ENCODE results near the gene APC2. TPM values are rescaled to one million over a fixed set of nuclear protein-coding genes. Genes with fewer than 3 reads are reported as not detected.

APC2 gene
- polyA plus RNA-seq, 1 donor from 2014 or later: 50.5 TPM

GRCh38 chr19:1406774-1407527 is 43.0 kb upstream of the APC2 start:
- Histone ChIP-seq H3K27me3 (ENCODE audit: insufficient read depth, low read depth, low read length) (no peaks in the 10 kb centered on the region), H2AFZ (ENCODE audit: low read depth, low read length) (peak overlapping the region; percentile 65), H3K36me3 (ENCODE audit: insufficient read depth, low read length) (no peaks in the 10 kb centered on the region), H3K9me3 (ENCODE audit: low read length) (no peaks in the 10 kb centered on the region), H3K9me2 (ENCODE audit: insufficient read depth, low read length) (no peaks in the 10 kb centered on the region), H4K20me1 (ENCODE audit: insufficient read depth) (peaks cover 31% of the 10 kb centered on the region), H3F3A (ENCODE audit: insufficient read depth, low read length, poor library complexity, severe bottlenecking) (no peaks in the 10 kb centered on the region), H3K4me2 (ENCODE audit: low read length) (no peak overlapping the region), H3K79me2 (replicated peaks; ENCODE audit: insufficient read depth, low read length) (peaks cover 41% of the 10 kb centered on the region), H3K4me3 (ENCODE audit: low read length) (peak overlapping the region; percentile 69), H3K9ac (ENCODE audit: low read length) (peak overlapping the region; percentile 53), H3K27ac (ENCODE audit: low read length) (peak overlapping the region; percentile 68)
- TF ChIP-seq RAD21 (conservative IDR thresholded peaks at IDR 0.05) (no peak), MXI1 (conservative IDR thresholded peaks at IDR 0.05; ENCODE audit: poor library complexity, severe bottlenecking) (peak; percentile 84), CTCF (IDR thresholded peaks at IDR 0.05; ENCODE audit: poor library complexity, severe bottlenecking) (peak; percentile 56)

GRCh38 chr19:1407528-1408299 is 42.2 kb upstream of the APC2 start, which contains the start of gene DAZAP1:
TSS of gene DAZAP1 (plus strand) at chr19:1407586. CDS start at chr19:1407774, 188 bp downstream.
- Histone ChIP-seq H4K20me1 (ENCODE audit: insufficient read depth) (peaks cover 31% of the 10 kb centered on the region), H3K79me2 (replicated peaks; ENCODE audit: insufficient read depth, low read length) (peaks cover 48% of the 10 kb centered on the region), H3K4me3 (ENCODE audit: low read length) (peak within 1 kb of the TSS; percentile 95), H3K9ac (ENCODE audit: low read length) (peak within 1 kb of the TSS; percentile 81), H3K27ac (ENCODE audit: low read length) (peak within 1 kb of the TSS; percentile 68), H3F3A (ENCODE audit: insufficient read depth, low read length, poor library complexity, severe bottlenecking) (no peaks in the 10 kb centered on the region), H3K9me2 (ENCODE audit: insufficient read depth, low read length) (no peaks in the 10 kb centered on the region), H3K9me3 (ENCODE audit: low read length) (no peaks in the 10 kb centered on the region), H3K4me2 (ENCODE audit: low read length) (peak within 1 kb of the TSS; percentile 89), H3K36me3 (ENCODE audit: insufficient read depth, low read length) (no peaks in the 10 kb centered on the region), H2AFZ (ENCODE audit: low read depth, low read length) (peak within 1 kb of the TSS; percentile 65), H3K27me3 (ENCODE audit: insufficient read depth, low read depth, low read length) (no peaks in the 10 kb centered on the region)
- no peak for TF ChIP-seq SMC3 (conservative IDR thresholded peaks at IDR 0.05; ENCODE audit: poor library complexity)

- H3K27ac ChIP-seq (ENCODE audit: low read length): peak overlapping the region; percentile 44
- peak overlapping the region; percentile 89 for H3K4me2 ChIP-seq (ENCODE audit: low read length)
- peak overlapping the region; percentile 81 for H3K9ac ChIP-seq (ENCODE audit: low read length)
- no peaks in the 10 kb centered on the region for H3K36me3 ChIP-seq (ENCODE audit: insufficient read depth, low read length)
- peaks cover 31% of the 10 kb centered on the region for H4K20me1 ChIP-seq (ENCODE audit: insufficient read depth)
- peak overlapping the region; percentile 95 for H3K4me3 ChIP-seq (ENCODE audit: low read length)
- TF ChIP-seq MXI1 (conservative IDR thresholded peaks at IDR 0.05; ENCODE audit: poor library complexity, severe bottlenecking) (peak; percentile 90), RAD21 (conservative IDR thresholded peaks at IDR 0.05) (no peak), POLR2AphosphoS5 (IDR thresholded peaks at IDR 0.05) (no peak), CTCF (IDR thresholded peaks at IDR 0.05; ENCODE audit: poor library complexity, severe bottlenecking) (no peak), EZH2 (IDR thresholded peaks at IDR 0.05; ENCODE audit: borderline replicate concordance, insufficient read depth, low read length, poor library complexity, severe bottlenecking) (no peak), EP300 (conservative IDR thresholded peaks at IDR 0.05; ENCODE audit: poor library complexity, severe bottlenecking) (no peak), REST (IDR thresholded peaks at IDR 0.05; ENCODE audit: borderline replicate concordance) (no peak), TAF1 (IDR thresholded peaks at IDR 0.05; ENCODE audit: low read depth) (no peak), SMC3 (conservative IDR thresholded peaks at IDR 0.05; ENCODE audit: poor library complexity) (peak; percentile 20)
- H2AFZ ChIP-seq (ENCODE audit: low read depth, low read length): no peak overlapping the region
- peaks cover 57% of the 10 kb centered on the region for H3K79me2 ChIP-seq (replicated peaks; ENCODE audit: insufficient read depth, low read length)
- H3K9me2 ChIP-seq (ENCODE audit: insufficient read depth, low read length): no peaks in the 10 kb centered on the region
- no peaks in the 10 kb centered on the region for H3K27me3 ChIP-seq (ENCODE audit: insufficient read depth, low read depth, low read length)
- H3K9me3 ChIP-seq (ENCODE audit: low read length): no peaks in the 10 kb centered on the region
- H3F3A ChIP-seq (ENCODE audit: insufficient read depth, low read length, poor library complexity, severe bottlenecking): no peaks in the 10 kb centered on the region
These were observed 41.4 kb upstream of the APC2 start for GRCh38 chr19:1408300-1409203.

All from neural cell (in vitro differentiated cells).